ENCODE measurements around the gene HOPX.

DNA sequence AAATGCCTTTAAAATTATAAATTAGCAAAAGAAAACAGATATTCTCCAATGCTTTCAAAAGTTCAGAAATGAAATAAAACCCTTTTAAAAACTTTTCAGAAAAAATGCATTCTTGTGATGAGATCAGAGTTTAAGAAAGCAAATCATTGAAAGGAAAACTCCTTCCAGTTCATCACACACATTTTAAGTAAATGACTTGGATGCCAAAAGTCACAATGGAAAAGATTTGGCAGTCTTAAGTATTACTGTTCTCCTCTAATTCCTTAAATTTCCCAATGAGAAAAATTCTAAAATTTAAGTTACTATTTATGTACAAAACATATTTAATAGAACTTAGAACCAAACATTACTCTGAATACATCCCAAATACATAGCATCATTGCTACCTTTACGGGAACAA lies 21.1 kb downstream of the HOPX start:
- no peak for TF ChIP-seq POLR2AphosphoS5 (IDR thresholded peaks at IDR 0.05; ENCODE audit: low read depth, low read length)
- TF ChIP-seq TAF1 (IDR thresholded peaks at IDR 0.05; ENCODE audit: borderline replicate concordance, insufficient read depth, low read length) = no peak
